Prostate gland (tissue), 2 donors: Measurements from ENCODE around the gene RAMACL. TPM values are rescaled to one million over a fixed set of nuclear protein-coding genes. Genes with fewer than 3 reads are reported as not detected.

Experiments
- DNase-seq: peaks from one replicate; pipeline ENCODE4 v3.0.0-alpha.2; 2019; ENCODE audit warnings: low spot score
- H3K27ac ChIP-seq, 2 donors: fragments of 200-600 bp; sonication (generic); 2 replicates each; pipeline ENCODE4 v1.5.1; 2017 to 2019
- H3K27me3 ChIP-seq: fragments of 200-600 bp; sonication (generic); replicated peaks from 2 replicates; pipeline ENCODE4 v1.5.1; 2019; ENCODE audit not compliant: insufficient read depth
- H3K36me3 ChIP-seq, 2 donors: fragments of 200-600 bp; sonication (generic); 1 replicate in 1 of 2; 2 replicates in 1 of 2; pipeline versions ENCODE4 v1.5.1 to v1.8.1; 2017 to 2019
- H3K4me1 ChIP-seq: fragments of 200-600 bp; sonication (generic); replicated peaks from 2 replicates; pipeline ENCODE4 v1.5.1; 2019
- H3K4me3 ChIP-seq, 2 donors: fragments of 200-600 bp; sonication (generic); 2 replicates each; pipeline ENCODE4 v1.5.1; 2017 to 2019
- H3K9me3 ChIP-seq: fragments of 200-600 bp; sonication (generic); 2 replicates; pipeline ENCODE4 v1.5.1; 2017
- CTCF ChIP-seq, 4 experiments: fragments of 200-600 bp in 2 of 4; fragments of 450-650 bp in 2 of 4; sonication (generic) in 2 of 4; IDR thresholded peaks; 1 replicate in 3 of 4; 2 replicates in 1 of 4; pipeline ENCODE4 v1.5.1; 2016 to 2019; ENCODE audit warnings: antibody characterized with exemption in 4 of 4, mild to moderate bottlenecking in 2 of 4, moderate library complexity in 2 of 4
- POLR2A ChIP-seq: fragments of 450-650 bp; IDR thresholded peaks from one replicate; pipeline ENCODE4 v1.6.1; 2016; ENCODE audit warnings: antibody characterized with exemption, mild to moderate bottlenecking
- POLR2AphosphoS5 ChIP-seq: sonication (generic); formaldehyde crosslinking; IDR thresholded peaks from one replicate; pipeline ENCODE4 v1.6.1; 2017; ENCODE audit warnings: antibody characterized with exemption
- WGBS: methylation state at CpG from one replicate; pipeline ENCODE4 v1.1.5; 2018; 5-methylcytosine and 5-hydroxymethylcytosine counted together
- intact Hi-C: fragments of 100-400 bp; cut with DNase I; formaldehyde crosslinking; loops from one replicate; pipeline ENCODE4 v1.14.2; 2022
- total RNA-seq, 2 donors: library from RNA; depleted of rRNA; stranded (reverse); fragments of >200 nt; gene quantifications; one replicate each; pipeline ENCODE4 v1.1.0, GENCODE V29; 2016

The RAMACL gene
- total RNA-seq, 2 donors from 2014 or later, result 0.68 to 1.1 TPM

- peaks cover 9% of the 10 kb centered on the region for H3K4me1 ChIP-seq
- no peaks in the 10 kb centered on the region for H3K36me3 ChIP-seq
- no peaks in the 10 kb centered on the region for H3K27me3 ChIP-seq
- TF ChIP-seq POLR2AphosphoS5 (no peak), CTCF (IDR thresholded peaks at IDR 0.05) (no peak), POLR2A (no peak)
- intact Hi-C loops, result no loop called here
- WGBS, result 75% methylated on average over 6 of the region's 6 CpGs
- H3K9me3 ChIP-seq, result no peaks in the 10 kb centered on the region
- no peak overlapping the region for H3K4me3 ChIP-seq
- no peak for DNase-seq
- no peak overlapping the region for H3K27ac ChIP-seq
These were observed 44.0 kb upstream of the RAMACL start for GRCh38 chr6:166630462-166630861.

GRCh38 chr6:166629628-166630027 lies 43.1 kb upstream of the RAMACL start:
- 91% methylated on average over 5 of the region's 5 CpGs for WGBS
- Histone ChIP-seq H3K27ac (no peak overlapping the region), H3K4me1 (peaks cover 9% of the 10 kb centered on the region), H3K4me3 (no peak overlapping the region), H3K9me3 (no peaks in the 10 kb centered on the region), H3K36me3 (no peaks in the 10 kb centered on the region), H3K27me3 (no peaks in the 10 kb centered on the region)
- no peak for DNase-seq
- intact Hi-C loops, result loop anchor here (5.0 to 10.0 kb wide), 3 partner anchors 72 to 247 kb away; partner anchors contain the start of gene MPC1
- no peak for TF ChIP-seq POLR2AphosphoS5
- TF ChIP-seq POLR2A, result no peak
- TF ChIP-seq CTCF (IDR thresholded peaks at IDR 0.05), result no peak

GRCh38 chr6:166627875-166628801 lies 41.7 kb upstream of the RAMACL start:
- Histone ChIP-seq H3K9me3 (no peaks in the 10 kb centered on the region), H3K4me3 (peak overlapping the region; percentile 49 to 61), H3K36me3 (no peaks in the 10 kb centered on the region), H3K27me3 (no peaks in the 10 kb centered on the region), H3K27ac (peak overlapping the region; percentile 81 to 82), H3K4me1 (peaks cover 9% of the 10 kb centered on the region)
- under 1% methylated on average over 61 of the region's 61 CpGs for WGBS
- peak; percentile 48 for DNase-seq
- intact Hi-C loops, result loop anchor here (5.0 to 10.0 kb wide), 3 partner anchors 71 to 246 kb away; partner anchors contain the start of gene MPC1
- TF ChIP-seq POLR2AphosphoS5, result no peak

- no peaks in the 10 kb centered on the region for H3K36me3 ChIP-seq
- under 1% methylated on average over 65 of the region's 87 CpGs for WGBS
- intact Hi-C loops, result loop anchor here (5.0 to 10.0 kb wide), 3 partner anchors 70 to 245 kb away; partner anchors contain the start of gene MPC1
- peak; percentile 88 for TF ChIP-seq POLR2A
- peak; percentile 89 for TF ChIP-seq POLR2AphosphoS5
- peak in 3 of 4 experiments; percentile 20 to 61 (median 29) for TF ChIP-seq CTCF (IDR thresholded peaks at IDR 0.05)
- no peaks in the 10 kb centered on the region for H3K9me3 ChIP-seq
- H3K4me3 ChIP-seq, result peak within 1 kb of the TSS; percentile 81 to 96
- peaks cover 9% of the 10 kb centered on the region for H3K4me1 ChIP-seq
- H3K27ac ChIP-seq, result peak within 1 kb of the TSS; percentile 82 to 85
- no peaks in the 10 kb centered on the region for H3K27me3 ChIP-seq
- DNase-seq, result peak; percentile 100
These were observed 40.8 kb upstream of the RAMACL start, which contains the start of gene RPS6KA2 for GRCh38 chr6:166627033-166627874. TSS of gene RPS6KA2 (minus strand) at chr6:166627251. CDS start at chr6:166627019, 232 bp downstream.
